ENCODE results near the gene CYTH1.

- no peak for TF ChIP-seq CTCF (IDR thresholded peaks at IDR 0.05; ENCODE audit: low read length)
- TF ChIP-seq EZH2 (IDR thresholded peaks at IDR 0.05; ENCODE audit: borderline replicate concordance, low read length), result no peak
These were observed 87.1 kb downstream of the CYTH1 start for GRCh38 chr17:78694805-78695531.
